Kidney (tissue), 14 donors: ENCODE data around the gene DDIAS. TPM values are rescaled to one million over a fixed set of nuclear protein-coding genes. Genes with fewer than 3 reads are reported as not detected.

Experiments
- DNase-seq, 5 donors: peaks; one replicate each; pipeline ENCODE4 v3.0.0-alpha.2; 2013 to 2020
- FAIRE-seq: peaks from 2 replicates; lab custom pipeline; 2012; peaks lifted over from hg19 to GRCh38; lab: Jason Lieb, UNC
- H3K27ac ChIP-seq, 2 donors: one replicate each; pipeline ENCODE4 v1.7.0; 2013; ENCODE audit warnings: low read depth in 2 of 2, low read length in 2 of 2, inconsistent platforms in 1 of 2
- H3K27me3 ChIP-seq: one replicate; pipeline ENCODE4 v1.7.1; 2013; ENCODE audit warnings: low read length, inconsistent platforms; ENCODE audit not compliant: control insufficient read depth, insufficient read depth
- H3K36me3 ChIP-seq, 3 donors: one replicate each; pipeline versions ENCODE4 v1.7.0 to v1.7.1; 2013; ENCODE audit warnings: low read length in 3 of 3, control low read depth in 1 of 3, inconsistent platforms in 1 of 3; ENCODE audit not compliant: insufficient read depth in 3 of 3, control insufficient read depth in 2 of 3
- H3K4me1 ChIP-seq, 3 donors: one replicate each; pipeline versions ENCODE4 v1.7.0 to v1.7.1; 2013; ENCODE audit warnings: low read length in 3 of 3, inconsistent platforms in 1 of 3, low read depth in 1 of 3; ENCODE audit not compliant: control insufficient read depth in 2 of 3, insufficient read depth in 2 of 3
- H3K4me3 ChIP-seq, 3 donors: one replicate each; pipeline versions ENCODE4 v1.7.0 to v1.8.1; 2013; ENCODE audit warnings: low read length in 3 of 3, control low read depth in 1 of 3, inconsistent platforms in 1 of 3
- H3K9ac ChIP-seq, 3 donors: one replicate each; pipeline versions ENCODE4 v1.7.0 to v1.7.1; 2013; ENCODE audit warnings: low read length in 3 of 3, control low read depth in 1 of 3, inconsistent platforms in 1 of 3
- H3K9me3 ChIP-seq, 3 donors: one replicate each; pipeline versions ENCODE4 v1.7.0 to v1.7.1; 2013; ENCODE audit warnings: low read length in 3 of 3, control low read depth in 1 of 3, inconsistent platforms in 1 of 3; ENCODE audit not compliant: control insufficient read depth in 2 of 3, insufficient read depth in 1 of 3
- CTCF ChIP-seq: IDR thresholded peaks from 3 replicates; pipeline ENCODE4 v1.5.1; 2012; ENCODE audit warnings: mild to moderate bottlenecking, moderate library complexity, borderline replicate concordance; ENCODE audit not compliant: insufficient read depth; ENCODE audit errors: extremely low read depth
- intact Hi-C: fragments of 100-400 bp; cut with DNase I; formaldehyde crosslinking; loops from one replicate; pipeline ENCODE4 v1.11.1; 2022
- polyA plus RNA-seq: library from polyadenylated mRNA; stranded (reverse); fragments of 350-450 nt; fragmentation: Illumina TruSeq; extraction: RNeasy Lipid Tissue Mini Kit (QIAGEN cat#74804); gene quantifications from one replicate; pipeline ENCODE4 v1.2.3, GENCODE V29; 2014; ENCODE audit warnings: low read depth, low replicate concordance; ENCODE audit not compliant: insufficient read depth
- total RNA-seq: library from RNA; stranded (reverse); fragmentation: NEBNext Ultra II Directional; extraction: Animal tissue kit (Norgen Biotek cat#: 25700); gene quantifications from one replicate; pipeline ENCODE4 v1.2.1, GENCODE V29; 2021
- donor health status: control.
- donor health status: control.
- donor health status: control.
- donor health status: control.
- donor health status: control.
- donor health status: DM: yes; HTN: yes; CAD: no.
- donor health status: Normal renal cell carcinoma (clear cell type).

Gene DDIAS
- total and polyA plus RNA-seq, 2 donors from 2014 or later, result 0.19 to 1.4 TPM

GRCh38 chr11:82898241-82898640 lies 3.3 kb upstream of the DDIAS start:
- H3K27me3 ChIP-seq, result no peaks in the 10 kb centered on the region
- peaks cover 5 to 11% (median 6%) of the 10 kb centered on the region in 3 donors for H3K4me1 ChIP-seq
- FAIRE-seq, result no peak
- H3K36me3 ChIP-seq, result no peaks in the 10 kb centered on the region
- no peaks in the 10 kb centered on the region for H3K9me3 ChIP-seq
- intact Hi-C loops, result no loop called here
- H3K4me3 ChIP-seq, result peak overlapping the region; percentile 26 to 42 (median 32)
- no peak for DNase-seq
- peak overlapping the region in 2 of 3 donors; percentile 7 to 8 for H3K9ac ChIP-seq
- no peak for TF ChIP-seq CTCF
- no peak overlapping the region for H3K27ac ChIP-seq

- peak overlapping the region in 1 of 2 donors; percentile 98 for H3K27ac ChIP-seq
- intact Hi-C loops, result no loop called here
- TF ChIP-seq CTCF, result no peak
- H3K36me3 ChIP-seq, result no peaks in the 10 kb centered on the region
- no peaks in the 10 kb centered on the region for H3K27me3 ChIP-seq
- DNase-seq, result peak in 2 of 5 donors; percentile 11 to 37
- peak overlapping the region; percentile 72 to 99 (median 95) for H3K4me3 ChIP-seq
- no peak for FAIRE-seq
- peak overlapping the region; percentile 54 to 96 (median 93) for H3K9ac ChIP-seq
- no peaks in the 10 kb centered on the region for H3K9me3 ChIP-seq
- H3K4me1 ChIP-seq, result peaks cover 5 to 11% (median 6%) of the 10 kb centered on the region in 3 donors
Measured at GRCh38 chr11:82899186-82899820, 2.2 kb upstream of the DDIAS start.

- Histone ChIP-seq H3K9me3 (no peaks in the 10 kb centered on the region), H3K27me3 (no peaks in the 10 kb centered on the region), H3K9ac (peak overlapping the region; percentile 54 to 96 (median 93)), H3K4me3 (peak overlapping the region; percentile 72 to 99 (median 95)), H3K4me1 (peaks cover 5 to 11% (median 6%) of the 10 kb centered on the region in 3 donors), H3K36me3 (no peaks in the 10 kb centered on the region), H3K27ac (peak overlapping the region; percentile 95 to 98)
- TF ChIP-seq CTCF, result no peak
- intact Hi-C loops, result no loop called here
- DNase-seq (no peak), FAIRE-seq (no peak)
Measured at GRCh38 chr11:82899957-82900276, 1.6 kb upstream of the DDIAS start.
